ENCODE data around the gene GAL. TPM values are rescaled to one million over a fixed set of nuclear protein-coding genes. Genes with fewer than 3 reads are reported as not detected.

GAL gene
- total RNA-seq, 2 experiments from 2014 or later: 7.2 to 8.4 TPM

Other genes with a start within 250 kb of the GAL start
- 100 to 1,000 TPM; 122 to 123 TPM for gene PPP6R3, start 223.8 kb upstream of the GAL start, total RNA-seq
- gene TESMIN, start 67.0 kb downstream of the GAL start, total RNA-seq: 1 to 10 TPM; 2.2 to 3.2 TPM
- gene CPT1A, start 157.4 kb downstream of the GAL start, total RNA-seq: 10 to 100 TPM; 12.8 to 15.4 TPM
- gene MRPL21, start 219.3 kb downstream of the GAL start, total RNA-seq: 100 to 1,000 TPM; 118 to 127 TPM
- gene IGHMBP2, start 219.3 kb downstream of the GAL start, total RNA-seq: 10 to 100 TPM; 25.5 to 27.0 TPM